GM12873 (cell line): ENCODE measurements around the gene PSMB2.

Experiments
- CTCF ChIP-seq: IDR thresholded peaks from 2 replicates; pipeline ENCODE4 v1.5.1; 2012; ENCODE audit warnings: low read depth, mild to moderate bottlenecking, moderate library complexity, low read length, control low read depth; ENCODE audit not compliant: insufficient read depth; ENCODE audit errors: missing control alignments

The PSMB2 gene

GRCh38 chr1:35619237-35620121, 21.8 kb downstream of the PSMB2 start:
- TF ChIP-seq CTCF, result no peak

- no peak for TF ChIP-seq CTCF
Measured at GRCh38 chr1:35615440-35615839, 25.9 kb downstream of the PSMB2 start.

GRCh38 chr1:35611655-35612054, 29.7 kb downstream of the PSMB2 start:
- TF ChIP-seq CTCF, result no peak

- TF ChIP-seq CTCF, result no peak
Measured at GRCh38 chr1:35605867-35606182, 35.5 kb downstream of the PSMB2 start.

GRCh38 chr1:35605071-35605866, 36.1 kb downstream of the PSMB2 start:
- no peak for TF ChIP-seq CTCF

- TF ChIP-seq CTCF, result no peak
Measured at GRCh38 chr1:35603941-35604340, 37.4 kb downstream of the PSMB2 start.

GRCh38 chr1:35603468-35603867, 37.9 kb downstream of the PSMB2 start:
- TF ChIP-seq CTCF, result no peak
